IMR-90 (cell line): ENCODE results near the gene MEGF11. TPM values are rescaled to one million over a fixed set of nuclear protein-coding genes. Genes with fewer than 3 reads are reported as not detected.

Source experiments
- ATAC-seq: fragments of 200-7000 bp; cut with Tn5 transposase; 2 replicates; pipeline ENCODE4 v1.9.1; 2020; ENCODE audit warnings: low read depth, mild to moderate bottlenecking, moderate library complexity
- Bru-seq: library from RNA; stranded (reverse); fragments of 400-500 nt; gene quantifications from one replicate; lab custom pipeline; 2021; lab: Mats Ljungman, UMichigan
- BruChase-seq, 2 experiments: library from RNA; stranded (reverse); fragments of 400-500 nt; gene quantifications; one replicate each; lab custom pipeline; 2021; lab: Mats Ljungman, UMichigan
- BruUV-seq: library from RNA; stranded (reverse); fragments of 400-500 nt; replicated peaks from 2 replicates; lab custom pipeline; 2021; lab: Mats Ljungman, UMichigan
- CTCF ChIA-PET: fragments of 300-600 bp; formaldehyde crosslinking; extraction: SDS; loops from one replicate; lab custom pipeline; 2021; ENCODE audit warnings: antibody characterized with exemption; lab: Yijun Ruan, JAX
- POLR2A ChIA-PET: fragments of 300-600 bp; sonication (Branson Sonifier 250); formaldehyde crosslinking; loops from one replicate; lab custom pipeline; 2022; ENCODE audit warnings: antibody characterized with exemption; ENCODE audit not compliant: unreplicated experiment; lab: Charles Lee
- DNase-seq: peaks from one replicate; pipeline ENCODE4 v3.0.0; 2013
- H2AFZ ChIP-seq: replicated peaks from 2 replicates; pipeline ENCODE3; 2013; ENCODE audit warnings: low read length, mild to moderate bottlenecking; ENCODE audit not compliant: poor library complexity
- H2AK5ac ChIP-seq: 2 replicates; pipeline ENCODE4 v1.6.1; 2013; ENCODE audit warnings: low read depth, low read length, inconsistent platforms
- H2AK9ac ChIP-seq: replicated peaks from 2 replicates; pipeline ENCODE3; 2013; ENCODE audit warnings: mild to moderate bottlenecking, low read depth, low read length, moderate library complexity; ENCODE audit not compliant: poor library complexity
- H2BK120ac ChIP-seq: 2 replicates; pipeline ENCODE4 v1.6.1; 2013; ENCODE audit warnings: low read depth, low read length, inconsistent platforms
- H2BK15ac ChIP-seq: 3 replicates; pipeline ENCODE4 v1.6.1; 2013; ENCODE audit warnings: low read depth, low read length, inconsistent platforms
- H2BK20ac ChIP-seq: 2 replicates; pipeline ENCODE4 v1.6.1; 2013; ENCODE audit warnings: low read depth, mild to moderate bottlenecking, inconsistent platforms, low read length, moderate library complexity
- H2BK5ac ChIP-seq: 2 replicates; pipeline ENCODE4 v1.6.1; 2013; ENCODE audit warnings: mild to moderate bottlenecking, low read depth, low read length, inconsistent platforms; ENCODE audit not compliant: poor library complexity, severe bottlenecking
- H3K14ac ChIP-seq: replicated peaks from 2 replicates; pipeline ENCODE4 v1.6.1; 2013; ENCODE audit warnings: low read depth, low read length, inconsistent platforms
- H3K18ac ChIP-seq: 2 replicates; pipeline ENCODE4 v1.6.1; 2013; ENCODE audit warnings: low read depth, low read length, control low read depth
- H3K23ac ChIP-seq: 2 replicates; pipeline ENCODE4 v1.6.1; 2013; ENCODE audit warnings: low read depth, low read length, inconsistent platforms
- H3K27ac ChIP-seq: 2 replicates; pipeline ENCODE4 v1.5.1; 2013; ENCODE audit warnings: mild to moderate bottlenecking, control low read depth, low read length; ENCODE audit not compliant: insufficient read depth
- H3K27me3 ChIP-seq: 2 replicates; pipeline ENCODE4 v1.6.1; 2013; ENCODE audit warnings: low read length; ENCODE audit not compliant: control insufficient read depth, insufficient read depth
- H3K36me3 ChIP-seq: 2 replicates; pipeline ENCODE4 v1.6.1; 2013; ENCODE audit warnings: low read length, mixed read lengths; ENCODE audit not compliant: control insufficient read depth, insufficient read depth
- H3K4ac ChIP-seq: 2 replicates; pipeline ENCODE4 v1.6.1; 2013; ENCODE audit warnings: low read depth, low read length, inconsistent platforms
- H3K4me1 ChIP-seq: 2 replicates; pipeline ENCODE4 v1.6.1; 2013; ENCODE audit warnings: low read length, mixed read lengths; ENCODE audit not compliant: control insufficient read depth, insufficient read depth
- H3K4me2 ChIP-seq: 2 replicates; pipeline ENCODE4 v1.6.1; 2013; ENCODE audit warnings: low read depth, mild to moderate bottlenecking, control low read depth, low read length, moderate library complexity
- H3K4me3 ChIP-seq: 2 replicates; pipeline ENCODE4 v1.5.1; 2013; ENCODE audit warnings: low read depth, mild to moderate bottlenecking, control low read depth, low read length, moderate library complexity; ENCODE audit not compliant: insufficient read depth
- H3K56ac ChIP-seq: 2 replicates; pipeline ENCODE4 v1.6.1; 2013; ENCODE audit warnings: low read length, inconsistent platforms; ENCODE audit not compliant: insufficient read depth; ENCODE audit errors: extremely low read depth
- H3K79me1 ChIP-seq, 2 experiments: 2 replicates each; pipeline ENCODE4 v1.6.1; 2013; ENCODE audit warnings: low read length in 2 of 2, inconsistent platforms in 1 of 2, low read depth in 1 of 2
- H3K9ac ChIP-seq: 2 replicates; pipeline ENCODE4 v1.6.1; 2013; ENCODE audit warnings: low read depth, low read length, control low read depth
- H3K9me1 ChIP-seq: 2 replicates; pipeline ENCODE4 v1.6.1; 2013; ENCODE audit warnings: low read length, inconsistent platforms; ENCODE audit not compliant: insufficient read depth
- H3K9me3 ChIP-seq: 2 replicates; pipeline ENCODE4 v1.6.1; 2013; ENCODE audit warnings: low read length; ENCODE audit not compliant: control insufficient read depth, insufficient read depth
- H4K20me1 ChIP-seq: 2 replicates; pipeline ENCODE4 v1.6.1; 2013; ENCODE audit warnings: low read length, inconsistent platforms; ENCODE audit not compliant: insufficient read depth
- H4K5ac ChIP-seq: 2 replicates; pipeline ENCODE4 v1.6.1; 2013; ENCODE audit warnings: mild to moderate bottlenecking, low read depth, low read length, control low read depth
- H4K8ac ChIP-seq, 2 experiments: 2 replicates each; pipeline ENCODE4 v1.6.1; 2013; ENCODE audit warnings: low read depth in 2 of 2, low read length in 2 of 2, control low read depth in 1 of 2, inconsistent platforms in 1 of 2
- H4K91ac ChIP-seq: 2 replicates; pipeline ENCODE4 v1.6.1; 2013; ENCODE audit warnings: low read depth, low read length, inconsistent platforms; ENCODE audit not compliant: insufficient read depth
- CTCF ChIP-seq: conservative IDR thresholded peaks from 2 replicates; pipeline ENCODE4 v1.5.1; 2012; ENCODE audit warnings: mild to moderate bottlenecking, low read depth, low read length, improper control_type of control experiment
- FOS ChIP-seq: fragments of 150-350 bp; IDR thresholded peaks from 2 replicates; pipeline ENCODE4 v1.6.1; 2016; ENCODE audit warnings: low read depth, low read length
- MAZ ChIP-seq: IDR thresholded peaks from 2 replicates; pipeline ENCODE4 v1.6.1; 2012; ENCODE audit warnings: low read depth, mild to moderate bottlenecking, low read length, improper control_type of control experiment, moderate library complexity, borderline replicate concordance
- WGBS, 2 experiments: methylation state at CpG; one replicate each; pipeline versions ENCODE4 v1.1.5 to v1.1.7; 2013; ENCODE audit warnings: missing lambda C conversion rate in 2 of 2; ENCODE audit not compliant: insufficient read length in 1 of 2; ENCODE audit errors: extremely low coverage in 2 of 2; 5-methylcytosine and 5-hydroxymethylcytosine counted together
- dilution Hi-C: fragments of 300-500 bp; cut with HindIII; formaldehyde crosslinking; loops from one replicate; pipeline ENCODE4 v1.14.3; 2018; ENCODE audit warnings: low sequenced_read_pairs; ENCODE audit not compliant: unreplicated experiment
- in situ Hi-C: fragments of 300-500 bp; cut with MboI; formaldehyde crosslinking; loops from 3 replicates; pipeline ENCODE4 v1.14.3; 2019; ENCODE audit warnings: low sequenced_read_pairs, inconsistent platforms, mixed read lengths
- intact Hi-C: fragments of 100-400 bp; cut with micrococcal nuclease; formaldehyde crosslinking; loops from 2 replicates; pipeline ENCODE4 v1.10.0; 2022
- long read RNA-seq: library from polyadenylated mRNA; unstranded; transcript quantifications from one replicate; pipeline ENCODE4 v2.0.0, GENCODE V29; 2021; ENCODE audit not compliant: unreplicated experiment
- polyA plus RNA-seq, 3 experiments: library from polyadenylated mRNA; depleted of rRNA; stranded (reverse); fragments of >200 nt; gene quantifications; 2 replicates each; pipeline ENCODE4 v1.2.3, GENCODE V29; 2012; ENCODE audit warnings: low replicate concordance in 1 of 3
- total RNA-seq: library from RNA; depleted of rRNA; stranded (reverse); fragments of >200 nt; gene quantifications from 2 replicates; pipeline ENCODE4 v1.2.3, GENCODE V29; 2012; rRNA removed

MEGF11 gene
- total RNA-seq: not detected in 2 replicates
- polyA plus RNA-seq (2012; rRNA removed): not detected in 2 replicates
- polyA plus RNA-seq (2012; cell fraction: cytosol; rRNA removed): not detected in 2 replicates
- not detected in 2 replicates for polyA plus RNA-seq (2012; cell fraction: nucleus; rRNA removed; ENCODE audit: low replicate concordance)
- percentile 2 among the genes with signal in this experiment for Bru-seq, nascent RNA
- BruChase-seq, experiment 1, labeled RNA remaining after a 6-hour chase: percentile 4 among the genes with signal in this experiment
- BruChase-seq, experiment 2, labeled RNA remaining after a 2-hour chase: percentile 2 among the genes with signal in this experiment
- long read RNA-seq: 0 reads

GRCh38 chr15:66253418-66254088 lies at the start of gene MEGF11:
Gene MEGF11 (minus strand): TSS chr15:66253750. CDS start chr15:66128403, 125,347 bp downstream.
- Histone ChIP-seq H4K5ac (no peak within 1 kb of the TSS), H2AK9ac (peak within 1 kb of the TSS; percentile 39), H3K14ac (no peak within 1 kb of the TSS), H3K9me1 (no peaks in the 10 kb centered on the region), H3K36me3 (no peaks in the 10 kb centered on the region), H3K18ac (no peak within 1 kb of the TSS), H3K4me2 (peak within 1 kb of the TSS; percentile 98), H4K8ac (no peak within 1 kb of the TSS), H3K23ac (no peak within 1 kb of the TSS), H4K20me1 (no peaks in the 10 kb centered on the region), H2BK120ac (no peak within 1 kb of the TSS), H2AFZ (peak within 1 kb of the TSS; percentile 82), H3K9me3 (no peaks in the 10 kb centered on the region), H3K79me1 (no peaks in the 10 kb centered on the region), H3K4ac (no peak within 1 kb of the TSS), H2BK15ac (no peak within 1 kb of the TSS), H2BK5ac (no peak within 1 kb of the TSS), H3K27me3 (peaks cover 91% of the 10 kb centered on the region), H3K27ac (no peak within 1 kb of the TSS), H2BK20ac (no peak within 1 kb of the TSS), H3K56ac (no peak within 1 kb of the TSS), H3K4me3 (peak within 1 kb of the TSS; percentile 43), H3K4me1 (peaks cover 6% of the 10 kb centered on the region; the same call in 1 of the 2 replicates), H2AK5ac (no peak within 1 kb of the TSS), H4K91ac (no peak within 1 kb of the TSS), H3K9ac (no peak within 1 kb of the TSS)
- dilution Hi-C loops: no loop called here
- DNase-seq (peak; percentile 28), ATAC-seq (peak; percentile 63)
- ChIA-PET CTCF (no interaction called here), POLR2A (no interaction called here)
- no TSS peak for BruUV-seq
- no peak for TF ChIP-seq FOS
- peak; percentile 34; the same call in 1 of the 2 replicates for TF ChIP-seq MAZ
- no peak for TF ChIP-seq CTCF
- in situ Hi-C loops: no loop called here
- 1% methylated on average over 13 of the region's 64 CpGs; no CpG with 5 or more reads in 1 of the 2 experiments for whole genome bisulfite sequencing, 2 experiments
- intact Hi-C loops: loop anchor here (5.0 kb wide), 1 partner anchor 244 kb away; the partner anchor contains the start of gene SNAPC5
